ENCODE data around the gene TTLL6. TPM values are rescaled to one million over a fixed set of nuclear protein-coding genes. Genes with fewer than 3 reads are reported as not detected.

The TTLL6 gene
- total RNA-seq, 4 donors from 2014 or later: not detected

GRCh38 chr17:48738803-48739526 lies 78.1 kb downstream of the TTLL6 start:
- intact Hi-C loops (cut with DNase I; ENCODE audit: low total_unique reads): no loop called here
- TF ChIP-seq POLR2A (IDR thresholded peaks at IDR 0.05) (no peak), CTCF (IDR thresholded peaks at IDR 0.05) (no peak)
- H3K4me3 ChIP-seq (ENCODE audit: low read depth, poor library complexity, severe bottlenecking): no peak overlapping the region
- DNase-seq (ENCODE audit: low spot score in 2 of 2): no peak
- 5 to 8% methylated on average over 34 to 37 of the region's 37 CpGs for WGBS, 2 donors

GRCh38 chr17:48738424-48738802 lies 78.6 kb downstream of the TTLL6 start:
- no peak for DNase-seq (ENCODE audit: low spot score in 2 of 2)
- no peak overlapping the region for H3K4me3 ChIP-seq (ENCODE audit: low read depth, poor library complexity, severe bottlenecking)
- TF ChIP-seq CTCF (IDR thresholded peaks at IDR 0.05) (no peak), POLR2A (IDR thresholded peaks at IDR 0.05) (no peak)
- 8 to 14% methylated on average over 10 to 11 of the region's 11 CpGs for WGBS, 2 donors
- intact Hi-C loops (cut with DNase I; ENCODE audit: low total_unique reads): no loop called here

GRCh38 chr17:48737330-48738043 lies 79.5 kb downstream of the TTLL6 start:
- intact Hi-C loops (cut with DNase I; ENCODE audit: low total_unique reads): no loop called here
- DNase-seq (ENCODE audit: low spot score in 2 of 2): no peak
- no peak overlapping the region for H3K4me3 ChIP-seq (ENCODE audit: low read depth, poor library complexity, severe bottlenecking)
- WGBS, 2 donors: 54 to 64% methylated on average over 4 of the region's 4 CpGs
- TF ChIP-seq POLR2A (IDR thresholded peaks at IDR 0.05): no peak
- TF ChIP-seq CTCF (IDR thresholded peaks at IDR 0.05): no peak

- intact Hi-C loops (cut with DNase I; ENCODE audit: low total_unique reads): no loop called here
- no peak overlapping the region for H3K4me3 ChIP-seq (ENCODE audit: low read depth, poor library complexity, severe bottlenecking)
- 7 to 8% methylated on average over 7 of the region's 7 CpGs for WGBS, 2 donors
- TF ChIP-seq CTCF (IDR thresholded peaks at IDR 0.05) (no peak), POLR2A (IDR thresholded peaks at IDR 0.05) (no peak)
- no peak for DNase-seq (ENCODE audit: low spot score in 2 of 2)
Measured at GRCh38 chr17:48735062-48735351, 82.0 kb downstream of the TTLL6 start.

GRCh38 chr17:48734333-48735061 lies 82.5 kb downstream of the TTLL6 start:
- TF ChIP-seq CTCF (IDR thresholded peaks at IDR 0.05) (no peak), POLR2A (IDR thresholded peaks at IDR 0.05) (no peak)
- no peak overlapping the region for H3K4me3 ChIP-seq (ENCODE audit: low read depth, poor library complexity, severe bottlenecking)
- intact Hi-C loops (cut with DNase I; ENCODE audit: low total_unique reads): no loop called here
- WGBS, 2 donors: 8 to 19% methylated on average over 14 of the region's 14 CpGs
- DNase-seq (ENCODE audit: low spot score in 2 of 2): no peak
